Kidney (tissue), 14 donors: ENCODE results near the gene SCN10A. TPM values are rescaled to one million over a fixed set of nuclear protein-coding genes. Genes with fewer than 3 reads are reported as not detected.

Source experiments
- DNase-seq, 5 donors: peaks; one replicate each; pipeline ENCODE4 v3.0.0-alpha.2; 2013 to 2020
- FAIRE-seq: peaks from 2 replicates; lab custom pipeline; 2012; peaks lifted over from hg19 to GRCh38; lab: Jason Lieb, UNC
- H3K27ac ChIP-seq, 2 donors: one replicate each; pipeline ENCODE4 v1.7.0; 2013; ENCODE audit warnings: low read depth in 2 of 2, low read length in 2 of 2, inconsistent platforms in 1 of 2
- H3K27me3 ChIP-seq: one replicate; pipeline ENCODE4 v1.7.1; 2013; ENCODE audit warnings: low read length, inconsistent platforms; ENCODE audit not compliant: control insufficient read depth, insufficient read depth
- H3K36me3 ChIP-seq, 3 donors: one replicate each; pipeline versions ENCODE4 v1.7.0 to v1.7.1; 2013; ENCODE audit warnings: low read length in 3 of 3, control low read depth in 1 of 3, inconsistent platforms in 1 of 3; ENCODE audit not compliant: insufficient read depth in 3 of 3, control insufficient read depth in 2 of 3
- H3K4me1 ChIP-seq, 3 donors: one replicate each; pipeline versions ENCODE4 v1.7.0 to v1.7.1; 2013; ENCODE audit warnings: low read length in 3 of 3, inconsistent platforms in 1 of 3, low read depth in 1 of 3; ENCODE audit not compliant: control insufficient read depth in 2 of 3, insufficient read depth in 2 of 3
- H3K4me3 ChIP-seq, 3 donors: one replicate each; pipeline versions ENCODE4 v1.7.0 to v1.8.1; 2013; ENCODE audit warnings: low read length in 3 of 3, control low read depth in 1 of 3, inconsistent platforms in 1 of 3
- H3K9ac ChIP-seq, 3 donors: one replicate each; pipeline versions ENCODE4 v1.7.0 to v1.7.1; 2013; ENCODE audit warnings: low read length in 3 of 3, control low read depth in 1 of 3, inconsistent platforms in 1 of 3
- H3K9me3 ChIP-seq, 3 donors: one replicate each; pipeline versions ENCODE4 v1.7.0 to v1.7.1; 2013; ENCODE audit warnings: low read length in 3 of 3, control low read depth in 1 of 3, inconsistent platforms in 1 of 3; ENCODE audit not compliant: control insufficient read depth in 2 of 3, insufficient read depth in 1 of 3
- intact Hi-C: fragments of 100-400 bp; cut with DNase I; formaldehyde crosslinking; loops from one replicate; pipeline ENCODE4 v1.11.1; 2022
- polyA plus RNA-seq: library from polyadenylated mRNA; stranded (reverse); fragments of 350-450 nt; fragmentation: Illumina TruSeq; extraction: RNeasy Lipid Tissue Mini Kit (QIAGEN cat#74804); gene quantifications from one replicate; pipeline ENCODE4 v1.2.3, GENCODE V29; 2014; ENCODE audit warnings: low read depth, low replicate concordance; ENCODE audit not compliant: insufficient read depth
- total RNA-seq: library from RNA; stranded (reverse); fragmentation: NEBNext Ultra II Directional; extraction: Animal tissue kit (Norgen Biotek cat#: 25700); gene quantifications from one replicate; pipeline ENCODE4 v1.2.1, GENCODE V29; 2021
- TF ChIP-seq, protein P1 (sequence below): IDR thresholded peaks from 3 replicates; pipeline ENCODE4 v1.5.1; 2012; ENCODE audit warnings: mild to moderate bottlenecking, moderate library complexity, borderline replicate concordance; ENCODE audit not compliant: insufficient read depth; ENCODE audit errors: extremely low read depth
- donor health status: control.
- donor health status: control.
- donor health status: control.
- donor health status: control.
- donor health status: control.
- donor health status: DM: yes; HTN: yes; CAD: no.
- donor health status: Normal renal cell carcinoma (clear cell type).

The SCN10A gene
- total and polyA plus RNA-seq, 2 donors from 2014 or later = not detected

DNA sequence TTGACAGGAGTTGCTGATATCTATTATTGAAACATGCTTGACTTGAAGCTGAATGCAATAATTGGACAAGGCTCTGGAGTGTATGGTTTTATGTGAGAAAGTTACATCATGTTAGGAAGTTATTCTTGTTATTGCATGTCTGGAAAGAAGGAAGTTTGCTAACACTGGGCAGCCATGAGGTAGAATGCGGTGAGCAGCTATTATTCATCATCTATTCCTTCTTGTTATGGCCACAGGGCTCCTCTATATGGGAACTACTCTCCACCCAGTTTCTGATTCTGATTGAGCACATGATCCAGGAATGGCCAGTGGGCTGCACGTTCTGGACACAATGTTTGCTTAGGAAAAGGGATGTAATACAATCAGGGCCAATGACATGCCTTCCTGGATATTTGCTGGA is 128.7 kb downstream of the SCN10A start:
- H3K36me3 ChIP-seq = no peaks in the 10 kb centered on the region
- H3K4me1 ChIP-seq = no peaks in the 10 kb centered on the region
- no peak for DNase-seq
- no peak overlapping the region for H3K9ac ChIP-seq
- no peaks in the 10 kb centered on the region for H3K27me3 ChIP-seq
- H3K4me3 ChIP-seq = no peak overlapping the region
- intact Hi-C loops = no loop called here
- no peaks in the 10 kb centered on the region for H3K9me3 ChIP-seq
- H3K27ac ChIP-seq = no peak overlapping the region
- no peak for FAIRE-seq
- TF ChIP-seq, protein P1, sequence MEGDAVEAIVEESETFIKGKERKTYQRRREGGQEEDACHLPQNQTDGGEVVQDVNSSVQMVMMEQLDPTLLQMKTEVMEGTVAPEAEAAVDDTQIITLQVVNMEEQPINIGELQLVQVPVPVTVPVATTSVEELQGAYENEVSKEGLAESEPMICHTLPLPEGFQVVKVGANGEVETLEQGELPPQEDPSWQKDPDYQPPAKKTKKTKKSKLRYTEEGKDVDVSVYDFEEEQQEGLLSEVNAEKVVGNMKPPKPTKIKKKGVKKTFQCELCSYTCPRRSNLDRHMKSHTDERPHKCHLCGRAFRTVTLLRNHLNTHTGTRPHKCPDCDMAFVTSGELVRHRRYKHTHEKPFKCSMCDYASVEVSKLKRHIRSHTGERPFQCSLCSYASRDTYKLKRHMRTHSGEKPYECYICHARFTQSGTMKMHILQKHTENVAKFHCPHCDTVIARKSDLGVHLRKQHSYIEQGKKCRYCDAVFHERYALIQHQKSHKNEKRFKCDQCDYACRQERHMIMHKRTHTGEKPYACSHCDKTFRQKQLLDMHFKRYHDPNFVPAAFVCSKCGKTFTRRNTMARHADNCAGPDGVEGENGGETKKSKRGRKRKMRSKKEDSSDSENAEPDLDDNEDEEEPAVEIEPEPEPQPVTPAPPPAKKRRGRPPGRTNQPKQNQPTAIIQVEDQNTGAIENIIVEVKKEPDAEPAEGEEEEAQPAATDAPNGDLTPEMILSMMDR = no peak

DNA sequence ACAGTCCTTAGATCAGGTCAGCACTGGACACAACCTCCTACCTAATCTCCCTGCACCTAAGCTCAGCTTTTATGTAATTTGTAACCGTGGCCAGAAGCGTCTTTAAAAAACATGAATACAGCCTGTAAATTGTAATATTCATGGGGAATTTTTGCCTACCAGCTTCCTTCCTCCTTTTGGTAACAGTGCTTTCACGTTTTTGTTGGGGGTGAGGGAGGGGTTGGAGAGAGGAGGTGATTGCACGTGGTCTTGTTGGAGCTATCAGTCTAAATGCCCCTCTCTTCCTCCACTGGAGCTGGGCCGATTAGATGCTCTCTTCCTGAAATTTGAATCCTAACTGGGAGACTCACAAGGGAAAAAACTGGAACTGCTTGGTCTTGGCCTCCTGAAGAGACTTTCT is 131.5 kb downstream of the SCN10A start:
- H3K36me3 ChIP-seq = no peaks in the 10 kb centered on the region
- H3K9me3 ChIP-seq = no peaks in the 10 kb centered on the region
- H3K4me3 ChIP-seq = no peak overlapping the region
- H3K9ac ChIP-seq = no peak overlapping the region
- no peak for FAIRE-seq
- no peak overlapping the region for H3K27ac ChIP-seq
- intact Hi-C loops = no loop called here
- H3K27me3 ChIP-seq = no peaks in the 10 kb centered on the region
- TF ChIP-seq, protein P1 = no peak
- no peaks in the 10 kb centered on the region for H3K4me1 ChIP-seq
- no peak for DNase-seq

DNA sequence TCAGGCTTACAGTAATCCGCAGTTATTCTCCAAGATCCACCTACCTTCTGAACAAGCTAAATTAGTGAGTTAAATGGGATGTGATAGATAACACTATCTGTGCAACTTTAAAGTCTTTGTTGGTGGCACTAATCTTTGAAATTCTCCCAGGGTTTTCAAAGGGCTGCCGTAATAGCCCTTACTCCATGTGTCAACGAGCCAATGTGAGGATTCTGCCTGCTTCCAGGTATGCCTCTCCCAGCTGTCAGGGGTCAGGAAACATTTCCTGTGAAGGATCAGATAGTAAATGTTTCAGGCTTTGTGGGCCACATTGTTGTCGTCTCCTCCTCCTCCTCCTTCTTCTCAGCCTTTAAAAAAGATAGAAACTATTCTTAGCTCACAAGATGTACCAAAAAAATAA is 146.3 kb downstream of the SCN10A start:
- Histone ChIP-seq H3K27me3 (no peaks in the 10 kb centered on the region), H3K27ac (no peak overlapping the region), H3K9ac (no peak overlapping the region), H3K9me3 (peaks cover 0 to 4% (median 0%) of the 10 kb centered on the region in 3 donors), H3K4me3 (no peak overlapping the region), H3K36me3 (no peaks in the 10 kb centered on the region), H3K4me1 (no peaks in the 10 kb centered on the region)
- no peak for FAIRE-seq
- intact Hi-C loops = no loop called here
- TF ChIP-seq, protein P1 = no peak
- DNase-seq = no peak

DNA sequence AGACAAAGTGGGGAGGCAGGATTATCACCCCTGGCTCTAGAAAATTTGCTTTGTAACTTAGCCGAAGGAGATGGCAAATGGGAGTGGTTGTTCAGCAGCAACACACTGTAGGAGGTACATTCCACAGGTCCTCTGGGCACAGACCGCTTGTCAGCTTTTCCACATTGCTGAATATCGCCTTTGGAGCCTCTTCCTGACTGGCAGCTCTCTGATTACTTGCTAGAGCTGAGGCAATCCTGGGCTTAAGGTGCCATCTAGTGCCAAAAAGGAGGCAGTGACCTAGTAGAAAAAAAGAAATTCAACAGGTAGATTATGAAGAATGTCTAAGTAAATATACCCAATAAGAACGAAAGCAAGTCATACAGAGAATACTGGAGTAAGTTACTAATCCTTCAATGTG is 153.5 kb downstream of the SCN10A start:
- Histone ChIP-seq H3K4me1 (no peaks in the 10 kb centered on the region), H3K9ac (no peak overlapping the region), H3K27me3 (no peaks in the 10 kb centered on the region), H3K4me3 (no peak overlapping the region), H3K27ac (no peak overlapping the region), H3K36me3 (no peaks in the 10 kb centered on the region), H3K9me3 (peaks cover 0 to 7% (median 0%) of the 10 kb centered on the region in 3 donors)
- FAIRE-seq (no peak), DNase-seq (no peak)
- intact Hi-C loops = no loop called here
- TF ChIP-seq, protein P1 = peak; percentile 9
